GM10266 (cell line): ENCODE results near the gene FBXL7.

ENCODE experiments used
- DNase-seq: peaks from one replicate; pipeline ENCODE4 v3.0.0; 2012; ENCODE audit errors: extremely low spot score
- TF ChIP-seq, protein P1 (sequence below): IDR thresholded peaks from 2 replicates; pipeline ENCODE4 v1.5.1; 2012; ENCODE audit warnings: mild to moderate bottlenecking, low read depth; ENCODE audit not compliant: control insufficient read depth, insufficient read depth; ENCODE audit errors: missing control alignments

The FBXL7 gene

DNA sequence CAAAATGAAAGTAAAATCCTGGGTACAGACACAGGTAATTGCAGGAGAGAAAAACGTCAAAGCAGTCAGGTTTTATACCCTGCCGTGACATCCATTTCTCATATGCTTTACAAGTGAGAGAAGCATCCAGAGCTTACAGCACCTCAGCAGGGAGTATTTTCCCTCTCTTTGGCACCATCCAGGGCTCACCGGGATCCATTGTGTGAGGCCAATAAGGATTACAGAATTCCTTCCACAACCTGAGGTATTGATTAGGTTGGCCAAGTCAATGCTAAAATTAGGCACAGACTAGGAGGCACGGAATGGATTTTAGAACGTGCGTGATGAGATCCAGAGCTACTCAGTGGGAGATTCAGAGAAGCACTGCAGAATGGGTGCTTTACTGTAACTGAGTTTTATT, 296.6 kb downstream of the FBXL7 start:
- DNase-seq: no peak
- TF ChIP-seq, protein P1, sequence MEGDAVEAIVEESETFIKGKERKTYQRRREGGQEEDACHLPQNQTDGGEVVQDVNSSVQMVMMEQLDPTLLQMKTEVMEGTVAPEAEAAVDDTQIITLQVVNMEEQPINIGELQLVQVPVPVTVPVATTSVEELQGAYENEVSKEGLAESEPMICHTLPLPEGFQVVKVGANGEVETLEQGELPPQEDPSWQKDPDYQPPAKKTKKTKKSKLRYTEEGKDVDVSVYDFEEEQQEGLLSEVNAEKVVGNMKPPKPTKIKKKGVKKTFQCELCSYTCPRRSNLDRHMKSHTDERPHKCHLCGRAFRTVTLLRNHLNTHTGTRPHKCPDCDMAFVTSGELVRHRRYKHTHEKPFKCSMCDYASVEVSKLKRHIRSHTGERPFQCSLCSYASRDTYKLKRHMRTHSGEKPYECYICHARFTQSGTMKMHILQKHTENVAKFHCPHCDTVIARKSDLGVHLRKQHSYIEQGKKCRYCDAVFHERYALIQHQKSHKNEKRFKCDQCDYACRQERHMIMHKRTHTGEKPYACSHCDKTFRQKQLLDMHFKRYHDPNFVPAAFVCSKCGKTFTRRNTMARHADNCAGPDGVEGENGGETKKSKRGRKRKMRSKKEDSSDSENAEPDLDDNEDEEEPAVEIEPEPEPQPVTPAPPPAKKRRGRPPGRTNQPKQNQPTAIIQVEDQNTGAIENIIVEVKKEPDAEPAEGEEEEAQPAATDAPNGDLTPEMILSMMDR: no peak

DNA sequence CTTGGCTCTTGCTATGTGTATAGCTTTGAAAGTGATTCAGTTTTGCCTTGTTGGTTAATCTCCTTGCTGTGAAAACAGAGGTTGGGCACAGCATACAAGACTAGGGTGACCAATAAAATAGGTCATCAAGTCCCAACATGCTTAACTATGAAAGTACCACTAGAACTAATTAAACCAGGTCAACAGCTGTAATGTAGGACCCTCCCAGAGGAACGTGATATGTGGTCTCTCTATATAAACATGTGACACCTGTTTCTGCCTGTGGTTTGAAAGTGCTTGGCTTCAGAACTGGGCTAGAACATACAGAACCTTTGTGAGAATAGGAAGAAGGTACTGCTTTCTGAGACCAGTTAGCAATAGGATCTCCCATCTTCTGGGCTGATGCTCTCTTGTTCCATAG, 297.1 kb downstream of the FBXL7 start:
- DNase-seq: no peak
- TF ChIP-seq, protein P1: no peak

DNA sequence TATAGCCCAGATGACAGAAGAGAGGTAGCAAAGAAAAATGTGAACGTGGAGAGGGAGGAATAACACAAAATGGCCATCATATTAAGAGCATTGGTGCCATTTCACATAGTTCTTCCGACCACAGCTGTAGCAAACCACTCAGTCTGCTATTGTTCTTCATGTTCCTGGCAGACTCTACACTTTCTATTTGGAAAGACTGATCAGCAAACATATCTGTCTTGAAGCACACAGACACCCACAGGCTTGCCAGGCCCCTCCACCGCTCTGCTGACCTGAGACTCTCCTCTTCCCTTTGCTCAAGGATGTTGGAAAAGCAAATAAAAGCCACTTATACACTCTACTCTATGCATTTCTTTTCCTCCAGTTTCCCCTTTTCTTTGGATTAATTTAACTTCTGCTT, 298.0 kb downstream of the FBXL7 start:
- no peak for DNase-seq
- TF ChIP-seq, protein P1: no peak

DNA sequence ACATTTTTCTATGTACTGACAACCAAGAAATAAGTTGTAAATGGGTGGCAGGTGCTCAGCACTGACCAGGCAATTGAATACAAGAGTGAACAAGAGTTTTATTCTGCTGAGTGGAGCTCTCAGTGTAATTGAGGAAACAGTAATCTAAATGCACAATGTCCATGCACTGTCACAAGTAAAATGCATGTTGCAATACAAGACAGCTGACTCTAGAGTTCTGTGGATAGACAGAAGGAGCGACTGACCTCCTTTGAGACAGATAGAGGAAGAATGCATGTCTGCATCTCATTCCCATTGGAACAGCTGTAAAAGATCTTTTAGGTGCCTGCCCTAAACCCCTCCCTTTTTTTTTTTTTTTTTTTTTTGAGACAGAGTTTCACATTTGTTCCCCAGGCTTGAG, 299.0 kb downstream of the FBXL7 start:
- DNase-seq: no peak
- TF ChIP-seq, protein P1: no peak

DNA sequence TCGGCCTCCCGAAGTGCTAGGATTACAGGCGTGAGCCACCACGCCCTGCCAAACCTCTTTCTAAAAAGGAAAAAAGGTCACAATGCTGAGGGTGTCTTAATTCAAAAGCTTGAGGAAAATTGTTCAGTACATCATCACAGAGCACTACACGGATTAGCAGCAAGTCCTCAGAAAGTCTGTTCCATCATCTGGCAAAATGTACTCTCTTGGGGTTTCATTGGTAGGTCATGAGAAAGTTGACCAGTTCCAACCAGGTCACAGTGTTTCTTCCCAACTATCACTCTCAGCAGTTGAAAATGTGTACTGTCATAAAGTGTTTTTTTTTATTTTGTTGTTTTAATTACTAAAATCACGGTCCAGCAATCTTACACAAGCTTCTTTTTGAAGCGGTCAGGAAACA, 299.6 kb downstream of the FBXL7 start:
- no peak for DNase-seq
- TF ChIP-seq, protein P1: no peak

DNA sequence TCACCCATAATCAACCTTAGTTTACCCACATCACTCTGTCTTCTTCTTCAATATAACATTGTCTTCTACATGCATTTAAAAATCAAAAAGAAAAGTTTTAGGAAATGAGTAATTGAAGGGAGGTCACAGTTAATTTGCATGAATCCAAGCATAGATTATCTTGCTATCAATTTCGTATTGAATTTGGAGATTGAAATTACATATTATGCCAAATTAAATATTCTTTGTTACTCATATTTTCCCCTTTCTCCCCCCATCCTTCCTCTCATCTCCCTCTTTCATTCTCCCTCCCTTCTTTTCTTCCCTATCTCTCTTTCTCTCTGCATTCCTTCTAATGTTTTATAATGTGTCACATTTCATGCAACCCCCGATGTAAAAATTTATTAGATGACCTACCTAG, 303.3 kb downstream of the FBXL7 start:
- TF ChIP-seq, protein P1: no peak
- no peak for DNase-seq

DNA sequence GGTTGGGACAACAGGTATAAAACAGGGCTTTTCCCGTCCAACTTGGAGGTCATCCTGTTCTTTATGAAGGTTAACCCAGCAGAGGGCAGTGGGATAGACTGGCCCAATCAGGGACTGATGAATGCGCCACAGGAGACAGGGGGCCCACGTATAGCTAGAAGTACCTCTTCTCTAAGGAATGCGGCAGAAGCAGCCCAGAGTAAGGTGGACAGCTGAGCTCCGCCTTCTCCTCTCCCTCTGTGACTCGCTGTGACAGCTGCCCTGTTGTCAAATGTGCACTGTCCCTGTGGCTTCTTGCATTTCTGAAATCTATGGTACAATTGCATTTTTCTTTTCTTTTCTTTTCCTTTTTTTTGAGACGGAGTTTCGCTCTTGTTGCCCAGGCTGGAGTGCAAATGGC, 306.6 kb downstream of the FBXL7 start:
- TF ChIP-seq, protein P1: no peak
- DNase-seq: no peak

DNA sequence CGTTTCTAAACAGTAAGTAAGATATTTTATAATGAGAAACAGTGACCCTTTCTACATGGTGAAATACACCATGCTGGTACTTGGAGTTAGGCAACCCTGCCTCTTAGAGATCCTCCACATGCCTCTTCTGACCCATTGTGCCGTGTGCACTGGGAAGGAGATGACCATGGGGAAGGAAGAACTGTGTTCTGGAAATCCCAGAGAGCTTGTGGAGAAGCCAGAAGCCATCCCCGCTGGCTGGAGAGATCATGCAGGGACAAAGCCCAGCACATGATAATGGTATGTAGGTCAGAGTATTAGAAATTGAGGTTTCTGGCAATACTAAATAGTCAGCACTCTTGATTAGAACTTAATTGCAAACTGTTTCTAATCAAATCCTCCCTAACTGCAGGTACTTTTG, 307.3 kb downstream of the FBXL7 start:
- TF ChIP-seq, protein P1: no peak
- DNase-seq: no peak
